Peyer's patch (tissue), 4 donors: ENCODE data around the gene OR2A2. TPM values are rescaled to one million over a fixed set of nuclear protein-coding genes. Genes with fewer than 3 reads are reported as not detected.

Experiments
- DNase-seq, 3 donors: peaks; one replicate each; pipeline ENCODE4 v3.0.0-alpha.2; 2017 to 2019
- H3K27ac ChIP-seq, 4 donors: fragments of 200-600 bp; sonication (generic); one replicate each; pipeline ENCODE4 v1.5.1; 2016 to 2019
- H3K27me3 ChIP-seq, 2 donors: fragments of 200-600 bp; sonication (generic); one replicate each; pipeline ENCODE4 v1.5.1; 2019
- H3K36me3 ChIP-seq, 3 donors: fragments of 200-600 bp; sonication (generic); one replicate each; pipeline ENCODE4 v1.5.1; 2016 to 2019
- H3K4me1 ChIP-seq, 4 donors: fragments of 200-600 bp; sonication (generic); one replicate each; pipeline ENCODE4 v1.5.1; 2016 to 2019
- H3K4me3 ChIP-seq, 4 donors: fragments of 200-600 bp; sonication (generic); 1 replicate in 3 of 4; 2 replicates in 1 of 4; pipeline ENCODE4 v1.5.1; 2016 to 2019; ENCODE audit warnings: mild to moderate bottlenecking in 1 of 4
- H3K9me3 ChIP-seq, 4 donors: fragments of 200-600 bp; sonication (generic); one replicate each; pipeline ENCODE4 v1.5.1; 2016 to 2019; ENCODE audit warnings: mild to moderate bottlenecking in 1 of 4
- CTCF ChIP-seq, 6 experiments: fragments of 450-650 bp in 4 of 6; fragments of 200-600 bp in 2 of 6; sonication (generic) in 1 of 6; IDR thresholded peaks; one replicate each; pipeline ENCODE4 v1.5.1; 2017 to 2019; ENCODE audit warnings: antibody characterized with exemption in 6 of 6, mild to moderate bottlenecking in 3 of 6, moderate library complexity in 1 of 6
- POLR2A ChIP-seq, 2 donors: fragments of 450-650 bp; IDR thresholded peaks; one replicate each; pipeline ENCODE4 v1.5.1; 2017; ENCODE audit warnings: antibody characterized with exemption in 2 of 2, mild to moderate bottlenecking in 2 of 2, moderate library complexity in 2 of 2
- total RNA-seq, 4 donors: library from RNA; depleted of rRNA; stranded (reverse); fragments of >200 nt; gene quantifications; one replicate each; pipeline ENCODE4 v1.1.0, GENCODE V29; 2016

Gene OR2A2
- total RNA-seq, 4 donors from 2014 or later: not detected

GRCh38 chr7:144085978-144086377 lies 23.4 kb upstream of the OR2A2 start, which contains the start of gene OR2A12:
TSS of gene OR2A12 (plus strand) at chr7:144086278. CDS start at chr7:144095108, 8,830 bp downstream.
- Histone ChIP-seq H3K27me3 (no peaks in the 10 kb centered on the region), H3K27ac (no peak within 1 kb of the TSS), H3K9me3 (peaks cover 0 to 5% (median 2%) of the 10 kb centered on the region in 4 donors), H3K36me3 (no peaks in the 10 kb centered on the region), H3K4me1 (no peaks in the 10 kb centered on the region), H3K4me3 (no peak within 1 kb of the TSS)
- DNase-seq: no peak
- TF ChIP-seq POLR2A (IDR thresholded peaks at IDR 0.05): no peak
- no peak for TF ChIP-seq CTCF (IDR thresholded peaks at IDR 0.05)

- peaks cover 0 to 6% (median 3%) of the 10 kb centered on the region in 4 donors for H3K9me3 ChIP-seq
- no peak overlapping the region for H3K27ac ChIP-seq
- TF ChIP-seq CTCF (IDR thresholded peaks at IDR 0.05): no peak
- no peak for TF ChIP-seq POLR2A (IDR thresholded peaks at IDR 0.05)
- no peak overlapping the region for H3K4me3 ChIP-seq
- H3K36me3 ChIP-seq: no peaks in the 10 kb centered on the region
- DNase-seq: no peak
- H3K4me1 ChIP-seq: no peaks in the 10 kb centered on the region
- no peaks in the 10 kb centered on the region for H3K27me3 ChIP-seq
Measured at GRCh38 chr7:144086730-144087129, 22.7 kb upstream of the OR2A2 start.

- Histone ChIP-seq H3K36me3 (no peaks in the 10 kb centered on the region), H3K27ac (no peak overlapping the region), H3K9me3 (peaks cover 0 to 6% (median 3%) of the 10 kb centered on the region in 4 donors), H3K4me3 (no peak overlapping the region), H3K4me1 (no peaks in the 10 kb centered on the region), H3K27me3 (no peaks in the 10 kb centered on the region)
- no peak for DNase-seq
- TF ChIP-seq CTCF (IDR thresholded peaks at IDR 0.05) (no peak), POLR2A (IDR thresholded peaks at IDR 0.05) (no peak)
Measured at GRCh38 chr7:144087230-144087629, 22.2 kb upstream of the OR2A2 start.

- Histone ChIP-seq H3K4me1 (no peaks in the 10 kb centered on the region), H3K27me3 (no peaks in the 10 kb centered on the region), H3K9me3 (peaks cover 0 to 6% (median 3%) of the 10 kb centered on the region in 4 donors), H3K27ac (no peak overlapping the region), H3K36me3 (no peaks in the 10 kb centered on the region), H3K4me3 (no peak overlapping the region)
- no peak for DNase-seq
- TF ChIP-seq POLR2A (IDR thresholded peaks at IDR 0.05): no peak
- TF ChIP-seq CTCF (IDR thresholded peaks at IDR 0.05): no peak
Measured at GRCh38 chr7:144090667-144091066, 18.7 kb upstream of the OR2A2 start.

- no peak for TF ChIP-seq CTCF (IDR thresholded peaks at IDR 0.05)
- no peak for TF ChIP-seq POLR2A (IDR thresholded peaks at IDR 0.05)
Measured at GRCh38 chr7:144098776-144099175, 10.6 kb upstream of the OR2A2 start.

GRCh38 chr7:144100607-144101006 lies 8.8 kb upstream of the OR2A2 start:
- Histone ChIP-seq H3K36me3 (no peaks in the 10 kb centered on the region), H3K4me3 (no peak overlapping the region), H3K9me3 (no peaks in the 10 kb centered on the region), H3K4me1 (no peaks in the 10 kb centered on the region), H3K27ac (no peak overlapping the region), H3K27me3 (no peaks in the 10 kb centered on the region)
- TF ChIP-seq CTCF (IDR thresholded peaks at IDR 0.05): no peak
- no peak for DNase-seq

More at GRCh38 chr7:144098776-144099175, 10.6 kb upstream of the OR2A2 start:
- Histone ChIP-seq H3K9me3 (no peaks in the 10 kb centered on the region), H3K36me3 (no peaks in the 10 kb centered on the region), H3K27ac (no peak overlapping the region), H3K27me3 (no peaks in the 10 kb centered on the region), H3K4me3 (no peak overlapping the region), H3K4me1 (no peaks in the 10 kb centered on the region)
- DNase-seq: no peak
